Measurements from ENCODE around the gene BTNL9.
"Not testable (repeated sequence)": the region's sequence is repeated elsewhere in the genome, so short reads cannot be mapped to it uniquely, and the experiment has no call there.

Gene BTNL9

DNA sequence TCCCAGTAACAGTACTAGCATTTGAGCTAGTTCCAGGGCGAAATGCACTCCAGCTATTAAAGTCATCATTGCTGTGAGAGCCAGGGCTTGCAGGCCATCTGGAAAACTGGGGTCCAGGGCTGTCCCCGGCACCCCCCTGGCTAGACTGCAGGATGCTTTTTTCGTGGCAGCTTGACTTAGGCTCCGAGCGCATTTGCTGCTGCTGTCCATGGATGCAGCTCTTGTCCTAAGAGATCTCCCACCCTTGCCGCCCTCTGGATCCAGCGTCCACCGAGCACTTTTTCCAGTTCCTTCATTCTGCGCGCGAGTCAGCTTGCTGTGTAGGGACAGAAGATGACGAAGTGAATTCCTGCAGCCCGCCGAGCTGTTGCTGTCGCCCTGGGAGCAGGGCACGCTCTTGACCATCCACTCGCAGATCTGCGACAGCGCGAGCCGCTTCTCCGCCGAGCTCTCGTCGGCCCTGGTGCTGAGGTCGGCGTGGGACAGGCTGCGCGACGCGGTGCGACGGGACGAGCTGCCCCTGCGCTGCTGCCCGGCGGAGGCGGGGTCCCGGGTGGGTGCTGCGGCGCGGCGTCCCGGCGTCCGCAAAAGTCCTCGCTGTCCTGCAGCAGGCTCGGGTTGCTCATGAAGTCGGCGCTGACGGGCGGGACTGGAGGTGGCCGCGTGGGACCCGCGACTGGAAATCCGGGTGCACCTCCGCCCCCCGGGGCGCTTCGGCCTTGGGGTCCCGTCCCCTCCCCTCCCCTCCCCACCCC, 60.2 kb downstream of the BTNL9 start:
- no peak for DNase-seq (ENCODE audit: extremely low spot score)
- TF ChIP-seq CTBP1 (IDR thresholded peaks at IDR 0.05; ENCODE audit: borderline replicate concordance) (no peak), SUZ12 (IDR thresholded peaks at IDR 0.05) (no peak), BHLHE40 (IDR thresholded peaks at IDR 0.05; ENCODE audit: borderline replicate concordance) (no peak), ELF4 (IDR thresholded peaks at IDR 0.05) (no peak), ARNT (IDR thresholded peaks at IDR 0.05) (no peak)
- CTCF ChIA-PET, result interaction anchor here (0.9 kb wide), 1 partner anchor 234 kb away, joined by 7 read pairs; no protein-coding TSS in a partner anchor
- POLR2A ChIA-PET, result interaction anchor here (0.7 to 1.3 kb wide), 7 partner anchors 48 to 290 kb away, joined by 3 to 4 read pairs (median 3); no protein-coding TSS in a partner anchor

DNA sequence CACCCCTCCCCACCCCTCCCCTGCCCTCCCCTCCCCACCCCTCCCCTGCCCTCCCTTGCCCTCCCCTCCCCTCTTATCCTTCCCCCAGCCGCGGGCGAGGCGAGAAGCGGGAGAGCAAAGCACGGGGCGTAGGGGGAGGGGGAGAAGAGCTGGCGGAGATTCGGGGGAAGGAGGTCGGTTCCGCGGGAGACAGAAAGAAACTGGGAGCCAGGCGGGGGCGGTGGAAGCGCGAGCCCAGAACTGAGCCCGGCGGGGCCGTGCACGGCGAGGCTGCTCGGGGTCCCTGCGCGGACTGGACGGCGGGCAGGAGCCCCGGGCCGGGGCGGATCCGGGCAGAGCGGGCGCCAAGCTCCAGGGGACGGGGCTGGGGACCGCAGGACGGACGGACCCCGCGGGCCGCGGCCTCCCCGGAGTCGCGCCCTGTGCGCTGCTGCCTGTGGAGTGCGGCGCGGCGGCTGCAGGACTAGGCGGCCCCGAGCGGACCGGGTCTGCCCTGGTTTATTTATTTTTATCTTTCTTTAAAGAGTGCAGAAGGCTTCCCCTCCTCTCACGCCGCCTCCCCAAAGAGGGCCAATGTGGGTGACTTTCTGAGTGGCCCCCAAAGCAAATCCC, 61.1 kb downstream of the BTNL9 start:
- DNase-seq (ENCODE audit: extremely low spot score); CTCF ChIA-PET; POLR2A ChIA-PET: not testable (repeated sequence)

DNA sequence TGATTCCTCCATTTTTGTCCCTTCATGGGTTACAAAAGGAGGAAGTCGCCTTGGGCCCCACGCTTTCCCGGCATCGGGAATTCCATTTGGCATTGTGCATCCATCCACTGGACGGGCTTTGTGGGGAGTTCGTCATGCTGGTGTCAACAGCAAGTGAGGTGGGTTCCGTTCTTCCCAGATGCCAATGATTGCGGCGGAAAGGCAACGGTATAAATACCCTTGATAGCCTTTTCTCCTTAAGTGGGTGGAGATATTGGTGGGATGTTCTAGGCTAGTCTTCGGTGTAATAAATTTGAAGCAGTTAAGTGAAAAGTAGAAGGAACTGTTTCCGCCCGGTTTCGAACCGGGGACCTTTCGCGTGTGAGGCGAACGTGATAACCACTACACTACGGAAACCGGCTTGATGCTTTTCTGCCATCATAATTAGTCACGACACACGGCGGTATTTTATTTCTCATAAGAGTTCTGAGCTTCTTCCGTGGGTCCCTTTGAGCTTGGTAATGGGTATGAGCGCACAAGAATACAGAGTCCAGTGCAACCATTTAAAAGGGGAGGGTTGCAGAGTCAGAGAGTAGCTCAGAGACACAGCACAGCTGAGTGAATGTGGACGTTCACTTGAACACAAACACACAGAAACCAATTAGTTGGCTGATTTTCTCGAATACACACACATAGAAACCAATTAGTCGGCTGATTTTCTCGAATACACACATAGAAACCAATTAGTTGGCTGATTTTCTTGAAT, 62.0 kb downstream of the BTNL9 start:
- POLR2A ChIA-PET; CTCF ChIA-PET; DNase-seq (ENCODE audit: extremely low spot score): not testable (repeated sequence)

DNA sequence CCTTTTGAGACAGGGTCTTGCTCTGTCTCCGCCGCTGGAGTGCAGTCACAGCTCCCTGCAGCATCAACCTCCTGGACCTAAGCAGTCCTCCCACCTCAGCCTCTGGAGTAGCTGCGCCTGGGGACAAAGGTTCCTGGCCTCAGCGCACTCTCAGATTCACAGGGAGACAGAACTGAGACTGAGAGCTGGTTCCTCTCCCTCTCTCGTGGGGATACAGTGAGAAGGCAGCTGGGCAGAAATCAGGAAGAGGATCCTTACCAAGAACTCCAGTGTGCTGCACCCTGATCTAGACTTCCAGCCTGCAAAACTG, 64.1 kb downstream of the BTNL9 start:
- CTCF ChIA-PET; DNase-seq (ENCODE audit: extremely low spot score); POLR2A ChIA-PET: not testable (repeated sequence)

DNA sequence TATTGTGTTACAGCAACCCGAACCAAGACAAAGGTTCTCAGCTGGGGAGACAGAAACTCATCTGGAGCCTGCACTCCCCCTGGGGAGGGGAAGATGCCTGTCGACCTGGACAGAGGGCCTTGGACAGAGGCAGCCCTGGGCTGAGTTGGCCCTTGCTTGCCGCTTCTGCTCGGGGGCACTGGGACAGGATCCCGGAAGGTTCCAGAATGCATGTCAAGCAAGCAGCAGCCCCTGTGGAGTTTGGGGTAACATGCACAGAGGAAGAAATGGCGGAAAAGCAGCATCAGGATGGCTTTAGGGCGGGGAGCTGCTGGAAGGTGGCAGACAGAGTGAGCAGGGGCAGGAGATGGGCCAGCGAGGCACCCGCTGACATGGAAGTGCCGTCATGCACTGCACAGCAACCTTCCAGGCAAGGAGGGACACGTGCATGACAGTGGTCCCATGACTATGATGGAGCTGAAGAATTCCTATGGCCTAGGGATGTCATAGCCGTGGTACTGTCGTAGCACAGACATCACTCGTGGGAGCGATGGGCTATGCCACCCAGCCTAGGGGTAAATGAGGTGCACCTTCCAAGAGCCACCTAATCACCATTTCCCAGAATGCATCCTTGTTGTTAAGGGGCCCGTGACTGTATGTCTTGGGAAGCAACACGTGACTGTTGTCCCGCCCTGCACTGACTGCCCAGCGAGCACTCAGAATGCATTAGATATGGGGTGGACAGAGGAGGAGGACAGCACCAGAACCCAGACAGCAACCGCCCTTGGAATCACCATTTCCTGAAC, 64.7 kb downstream of the BTNL9 start:
- DNase-seq (ENCODE audit: extremely low spot score); POLR2A ChIA-PET: not testable (repeated sequence)
- CTCF ChIA-PET, result interaction anchor here (0.6 kb wide), 1 partner anchor 760 kb away, joined by 4 read pairs; no protein-coding TSS in a partner anchor

DNA sequence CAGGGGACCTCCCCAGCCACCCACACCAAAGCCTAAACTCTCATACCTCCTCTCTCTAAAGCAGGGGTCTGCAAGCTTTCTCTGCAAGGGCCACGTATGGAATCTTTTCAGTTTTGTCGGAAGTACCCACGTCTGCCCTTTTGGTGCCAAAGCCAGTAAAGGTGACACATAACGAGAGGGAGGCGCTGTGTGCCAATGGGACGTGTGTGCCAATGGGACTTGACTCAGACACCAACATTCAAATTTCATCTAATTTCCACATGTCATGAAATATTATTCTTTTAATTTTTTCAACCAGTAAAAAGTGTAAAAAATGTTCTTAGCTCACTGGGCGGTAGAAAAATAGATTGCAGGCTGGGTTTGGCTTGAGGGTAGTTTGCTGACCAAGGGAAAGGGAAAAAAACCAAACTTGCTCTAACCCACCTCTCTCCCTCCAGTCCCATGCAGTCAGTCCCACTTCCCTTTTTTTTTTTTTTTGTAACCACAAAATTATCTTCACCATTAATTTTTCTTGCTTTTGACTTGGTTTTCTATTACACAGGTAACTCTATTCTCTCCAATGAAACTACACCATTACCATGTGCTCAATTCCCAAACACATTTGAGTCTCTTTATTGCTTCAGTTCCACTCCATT, 65.4 kb downstream of the BTNL9 start:
- no peak for TF ChIP-seq FOXM1 (IDR thresholded peaks at IDR 0.05; ENCODE audit: borderline replicate concordance)
- TF ChIP-seq SP1 (IDR thresholded peaks at IDR 0.05), result no peak
- no peak for DNase-seq (ENCODE audit: extremely low spot score)
- CTCF ChIA-PET, result interaction anchor here (0.6 kb wide), 1 partner anchor 761 kb away, joined by 4 read pairs; no protein-coding TSS in a partner anchor
- POLR2A ChIA-PET, result no interaction called here

DNA sequence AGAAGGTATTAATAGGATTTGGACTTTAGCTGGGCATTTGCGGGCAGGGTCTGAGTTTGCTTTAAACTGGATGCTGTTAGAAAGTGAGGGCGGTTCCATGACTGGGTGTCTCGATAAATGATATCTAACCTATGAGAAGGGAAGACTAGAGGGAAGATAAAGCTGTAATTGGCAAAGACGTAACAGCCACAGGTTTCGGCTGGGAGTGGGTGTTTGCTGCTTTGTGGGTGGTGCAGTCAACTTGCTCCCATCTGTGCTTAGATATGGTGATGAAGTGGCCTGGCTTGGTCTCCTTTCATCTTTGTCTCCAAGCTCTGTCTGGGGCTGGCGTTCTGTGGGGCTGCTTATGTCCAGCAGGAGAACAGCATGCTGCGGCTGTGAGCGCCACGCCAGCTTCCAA, 67.6 kb downstream of the BTNL9 start:
- no peak for DNase-seq (ENCODE audit: extremely low spot score)
- ChIA-PET POLR2A (no interaction called here), CTCF (no interaction called here)
- no peak for TF ChIP-seq ELF4 (IDR thresholded peaks at IDR 0.05)
- no peak for TF ChIP-seq SP1 (IDR thresholded peaks at IDR 0.05)
- TF ChIP-seq, protein P1, sequence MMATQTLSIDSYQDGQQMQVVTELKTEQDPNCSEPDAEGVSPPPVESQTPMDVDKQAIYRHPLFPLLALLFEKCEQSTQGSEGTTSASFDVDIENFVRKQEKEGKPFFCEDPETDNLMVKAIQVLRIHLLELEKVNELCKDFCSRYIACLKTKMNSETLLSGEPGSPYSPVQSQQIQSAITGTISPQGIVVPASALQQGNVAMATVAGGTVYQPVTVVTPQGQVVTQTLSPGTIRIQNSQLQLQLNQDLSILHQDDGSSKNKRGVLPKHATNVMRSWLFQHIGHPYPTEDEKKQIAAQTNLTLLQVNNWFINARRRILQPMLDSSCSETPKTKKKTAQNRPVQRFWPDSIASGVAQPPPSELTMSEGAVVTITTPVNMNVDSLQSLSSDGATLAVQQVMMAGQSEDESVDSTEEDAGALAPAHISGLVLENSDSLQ (IDR thresholded peaks at IDR 0.05), result no peak
- TF ChIP-seq ZNF384 (IDR thresholded peaks at IDR 0.05), result no peak

DNA sequence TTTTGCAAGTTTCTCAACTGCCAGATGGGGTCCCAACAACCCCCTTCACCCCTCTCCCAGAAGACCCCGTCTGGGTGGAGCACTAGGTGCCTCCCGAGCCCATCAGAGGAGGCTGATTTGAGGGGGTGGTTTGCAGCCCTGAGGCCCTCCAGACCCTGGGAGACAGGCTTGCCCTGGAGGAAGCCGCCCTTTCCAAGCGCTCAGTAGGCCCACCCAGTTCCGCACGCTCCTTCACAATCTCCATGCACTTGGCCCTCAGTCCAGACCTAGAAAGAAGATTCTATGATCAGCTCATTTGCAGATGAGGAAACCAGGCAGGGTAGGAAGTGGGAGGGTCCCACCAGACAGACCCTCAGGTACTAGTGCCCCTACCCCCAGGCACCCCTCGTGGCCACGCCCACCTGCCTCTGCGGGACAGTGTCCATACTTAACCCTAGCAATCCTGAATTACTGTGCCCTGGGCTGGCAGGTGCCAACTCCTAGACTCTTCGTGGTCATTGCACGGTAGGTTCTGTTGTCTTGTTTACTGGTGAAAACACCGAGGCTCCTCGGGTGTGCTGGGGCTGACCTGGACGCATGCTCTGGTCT, 68.6 kb downstream of the BTNL9 start:
- ChIA-PET CTCF (no interaction called here), POLR2A (no interaction called here)
- no peak for DNase-seq (ENCODE audit: extremely low spot score)
- no peak for TF ChIP-seq FOXK2 (IDR thresholded peaks at IDR 0.05)
- no peak for TF ChIP-seq LEF1 (IDR thresholded peaks at IDR 0.05; ENCODE audit: borderline replicate concordance)

DNA sequence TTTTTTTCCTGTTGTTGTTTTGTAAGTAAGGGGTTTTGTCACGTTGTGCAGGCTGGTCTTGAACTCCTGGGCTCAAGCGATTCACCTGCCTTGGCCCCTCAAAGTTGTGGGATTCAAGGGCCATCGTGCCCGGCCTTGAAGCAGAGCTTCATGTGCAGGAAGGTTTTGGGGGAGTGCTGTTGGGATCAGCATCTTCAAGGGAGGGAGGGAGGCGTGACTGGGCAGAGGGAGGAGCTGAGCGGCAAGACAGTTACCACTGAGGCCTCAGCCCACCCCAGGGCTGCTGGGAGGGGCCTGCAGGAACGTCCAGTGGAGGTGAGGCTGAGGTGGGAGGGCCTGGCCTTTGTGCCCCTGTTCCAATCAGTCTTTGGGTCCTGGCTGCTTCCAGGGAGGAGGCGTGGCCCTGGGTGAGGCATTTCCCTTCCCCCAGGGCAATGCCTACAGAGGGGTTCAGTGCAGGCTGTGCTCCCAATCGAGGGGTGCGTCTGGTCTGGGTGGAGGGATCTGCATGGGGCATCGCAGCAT, 69.5 kb downstream of the BTNL9 start:
- CTCF ChIA-PET, result no interaction called here

More for the DNA sequence above, 69.5 kb downstream of the BTNL9 start:
- DNase-seq (ENCODE audit: extremely low spot score), result no peak
- no peak for TF ChIP-seq TARDBP (IDR thresholded peaks at IDR 0.05)
- TF ChIP-seq SP1 (IDR thresholded peaks at IDR 0.05), result no peak
- TF ChIP-seq SUZ12 (IDR thresholded peaks at IDR 0.05), result no peak
- no peak for TF ChIP-seq FOXK2 (IDR thresholded peaks at IDR 0.05)
- no peak for TF ChIP-seq CTBP1 (IDR thresholded peaks at IDR 0.05; ENCODE audit: borderline replicate concordance)
- no peak for TF ChIP-seq FOXM1 (IDR thresholded peaks at IDR 0.05; ENCODE audit: borderline replicate concordance)
- no peak for TF ChIP-seq ARNT (IDR thresholded peaks at IDR 0.05)
- TF ChIP-seq, protein P1 (IDR thresholded peaks at IDR 0.05), result no peak
- TF ChIP-seq ELF4 (IDR thresholded peaks at IDR 0.05), result no peak
- TF ChIP-seq BHLHE40 (IDR thresholded peaks at IDR 0.05; ENCODE audit: borderline replicate concordance), result no peak
- TF ChIP-seq FOXA1 (IDR thresholded peaks at IDR 0.05), result no peak
- no peak for TF ChIP-seq HDGF (IDR thresholded peaks at IDR 0.05; ENCODE audit: borderline replicate concordance)
- POLR2A ChIA-PET, result no interaction called here

Measured in HEK293T (cell line).